Middle frontal gyrus (tissue), 1 donor: Measurements from ENCODE around the gene SLCO2A1.

ENCODE experiments used
- DNase-seq: peaks from one replicate; pipeline ENCODE4 v3.0.0-alpha.2; 2015; ENCODE audit warnings: low spot score; ENCODE audit errors: extremely low spot score

Gene SLCO2A1

GRCh38 chr3:134001251-134001650 lies 28.5 kb downstream of the SLCO2A1 start:
- no peak for DNase-seq

- DNase-seq, result no peak
These were observed 29.6 kb downstream of the SLCO2A1 start for GRCh38 chr3:133999891-134000685.

GRCh38 chr3:133998691-133999241 lies 31.0 kb downstream of the SLCO2A1 start:
- no peak for DNase-seq

- DNase-seq, result no peak
These were observed 31.7 kb downstream of the SLCO2A1 start for GRCh38 chr3:133997871-133998635.

- DNase-seq, result no peak
These were observed 32.7 kb downstream of the SLCO2A1 start for GRCh38 chr3:133996996-133997395.

- no peak for DNase-seq
These were observed 33.5 kb downstream of the SLCO2A1 start for GRCh38 chr3:133996251-133996661.

GRCh38 chr3:133995264-133995663 lies 34.5 kb downstream of the SLCO2A1 start:
- DNase-seq, result no peak

GRCh38 chr3:133994166-133994890 lies 35.4 kb downstream of the SLCO2A1 start:
- no peak for DNase-seq

GRCh38 chr3:133992951-133993620 lies 36.6 kb downstream of the SLCO2A1 start:
- no peak for DNase-seq

- no peak for DNase-seq
These were observed 37.3 kb downstream of the SLCO2A1 start for GRCh38 chr3:133992381-133992780.

GRCh38 chr3:133991637-133992036 lies 38.1 kb downstream of the SLCO2A1 start:
- no peak for DNase-seq

GRCh38 chr3:133991209-133991608 lies 38.5 kb downstream of the SLCO2A1 start:
- no peak for DNase-seq

- DNase-seq, result no peak
These were observed 39.6 kb downstream of the SLCO2A1 start for GRCh38 chr3:133989936-133990702.

GRCh38 chr3:133988631-133989161 lies 41.0 kb downstream of the SLCO2A1 start:
- DNase-seq, result no peak

GRCh38 chr3:133987948-133988484 lies 41.7 kb downstream of the SLCO2A1 start:
- DNase-seq, result no peak

- no peak for DNase-seq
These were observed 42.6 kb downstream of the SLCO2A1 start for GRCh38 chr3:133987136-133987535.

- DNase-seq, result no peak
These were observed 43.4 kb downstream of the SLCO2A1 start for GRCh38 chr3:133986311-133986710.

GRCh38 chr3:133984975-133985374 lies 44.8 kb downstream of the SLCO2A1 start:
- no peak for DNase-seq
